Measurements from ENCODE around the gene DAP.
"Not testable (repeated sequence)": the region's sequence is repeated elsewhere in the genome, so short reads cannot be mapped to it uniquely, and the experiment has no call there.

The DAP gene

DNA sequence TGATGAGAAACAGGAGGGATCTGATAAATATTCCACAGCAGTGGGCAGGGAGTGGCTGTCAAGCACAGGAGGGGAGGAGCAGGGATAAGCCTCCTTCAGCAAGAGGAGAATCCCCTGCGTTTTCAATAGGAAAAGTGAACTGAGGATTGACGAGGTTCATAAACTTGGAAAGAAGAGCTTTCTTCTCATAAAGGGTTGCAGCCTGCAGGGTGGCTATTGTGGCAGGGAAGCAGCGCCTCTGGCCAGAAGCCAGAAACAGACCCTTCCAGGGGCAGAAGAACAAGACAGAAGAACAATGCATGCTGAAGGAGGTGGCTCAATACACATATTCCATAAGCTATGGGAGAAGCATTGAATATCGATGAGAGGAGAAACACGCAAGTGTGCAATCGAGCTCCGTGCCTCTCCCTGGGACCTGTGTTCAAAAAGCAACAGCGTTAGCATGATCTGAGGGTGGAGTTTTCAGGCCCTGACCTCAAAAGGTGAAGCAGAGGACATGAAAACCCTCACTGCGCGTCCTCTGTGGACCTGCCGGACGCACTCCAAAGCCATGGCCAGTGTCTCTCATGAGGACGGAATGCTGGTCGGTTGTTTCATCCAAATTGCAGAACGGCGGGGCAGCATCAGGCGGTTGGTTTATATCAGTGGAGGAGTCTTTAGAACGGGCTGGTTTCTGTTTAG, 129.6 kb downstream of the DAP start:
- DNase-seq (ENCODE audit: low read depth) = no peak

- not testable (repeated sequence) for DNase-seq (ENCODE audit: low read depth)
Observed at GRCh38 chr5:10630744-10631143, 130.3 kb downstream of the DAP start.

- no peak for DNase-seq (ENCODE audit: low read depth)
Observed at GRCh38 chr5:10630126-10630525, 130.9 kb downstream of the DAP start.

GRCh38 chr5:10629682-10630081, 131.4 kb downstream of the DAP start:
- no peak for DNase-seq (ENCODE audit: low read depth)

All from stimulated activated CD8-positive, alpha-beta memory T cell treated with anti-CD3 and anti-CD28 coated beads, Interleukin-15, amount 100 ng/mL, for 1 hour (primary cell).